ENCODE data around the gene CX3CL1. TPM values are rescaled to one million over a fixed set of nuclear protein-coding genes. Genes with fewer than 3 reads are reported as not detected.

The CX3CL1 gene
- total and polyA plus RNA-seq, 2 of the 13 experiments (the other 11 are each of a cell fraction or from before 2014, with no cell fraction given), result 57.3 to 60.8 TPM

- no peak for TF ChIP-seq THAP9 (CRISPR knock-in tag; IDR thresholded peaks at IDR 0.05; ENCODE audit: borderline replicate concordance)
- no peak for TF ChIP-seq ZNF724P (CRISPR knock-in tag; IDR thresholded peaks at IDR 0.05; ENCODE audit: borderline replicate concordance)
- no peak for TF ChIP-seq MATR3 (CRISPR knock-in tag; IDR thresholded peaks at IDR 0.05)
- no peak for TF ChIP-seq ZNF607 (CRISPR knock-in tag; IDR thresholded peaks at IDR 0.05; ENCODE audit: borderline replicate concordance)
- 0 out of 2 replicates have a peak, but pooled peaks have one; percentile 17 for TF ChIP-seq POLR2G (IDR thresholded peaks at IDR 0.05; ENCODE audit: low read depth, low read length)
- TF ChIP-seq PRDM15 (CRISPR knock-in tag; IDR thresholded peaks at IDR 0.05), result no peak
- TF ChIP-seq THRA (CRISPR knock-in tag; IDR thresholded peaks at IDR 0.05; ENCODE audit: borderline replicate concordance), result no peak
- 0 out of 2 replicates have a peak, but pooled peaks have one; percentile 8 for TF ChIP-seq ZNF772 (CRISPR knock-in tag; IDR thresholded peaks at IDR 0.05)
- TF ChIP-seq SOX6 (IDR thresholded peaks at IDR 0.05), result no peak
- TF ChIP-seq SOX6 (CRISPR knock-in tag; IDR thresholded peaks at IDR 0.05), result no peak
- no peak for TF ChIP-seq SUZ12 (IDR thresholded peaks at IDR 0.05; ENCODE audit: low read depth, low read length)
- no peak for TF ChIP-seq STAT5B (CRISPR knock-in tag; IDR thresholded peaks at IDR 0.05)
- TF ChIP-seq NFYC (CRISPR knock-in tag; IDR thresholded peaks at IDR 0.05), result no peak
- TF ChIP-seq KDM3A (CRISPR knock-in tag; IDR thresholded peaks at IDR 0.05; ENCODE audit: low read depth), result no peak
- no peak for TF ChIP-seq CHD4 (IDR thresholded peaks at IDR 0.05; ENCODE audit: borderline replicate concordance, low read length)
- no peak for TF ChIP-seq ZMYM2 (CRISPR knock-in tag; IDR thresholded peaks at IDR 0.05)
- TF ChIP-seq CAMTA2 (CRISPR knock-in tag; IDR thresholded peaks at IDR 0.05; ENCODE audit: borderline replicate concordance), result no peak
- no peak for TF ChIP-seq CBFB (CRISPR knock-in tag; IDR thresholded peaks at IDR 0.05)
Observed at GRCh38 chr16:57382535-57383275, 10.4 kb downstream of the CX3CL1 start (continued).

Measured in HepG2 (cell line).